Neural cell (in vitro differentiated cells): Measurements from ENCODE around the gene PHF8. TPM values are rescaled to one million over a fixed set of nuclear protein-coding genes. Genes with fewer than 3 reads are reported as not detected.

Experiments
- H2AFZ ChIP-seq: fragments of 200-600, 300-800 bp; sonication (generic), shearing (Covaris generic); 2 replicates; pipeline ENCODE4 v1.6.0; 2014; ENCODE audit warnings: low read depth, mild to moderate bottlenecking, antibody characterized with exemption, low read length, moderate library complexity
- H3F3A ChIP-seq: fragments of 200-600 bp; shearing (Covaris generic); 2 replicates; pipeline ENCODE4 v1.6.1; 2016; ENCODE audit warnings: mild to moderate bottlenecking, moderate library complexity, mixed read lengths, antibody characterized with exemption, low read length; ENCODE audit not compliant: insufficient read depth, poor library complexity, severe bottlenecking
- H3K27ac ChIP-seq: fragments of 200-600, 300-800 bp; sonication (generic), shearing (Covaris generic); 2 replicates; pipeline ENCODE4 v1.5.1; 2014; ENCODE audit warnings: mild to moderate bottlenecking, low read length, moderate library complexity
- H3K27me3 ChIP-seq: fragments of 300-800, 200-600 bp; sonication (generic), shearing (Covaris generic); 2 replicates; pipeline ENCODE4 v1.6.0; 2014; ENCODE audit warnings: mild to moderate bottlenecking, low read depth, low read length, moderate library complexity; ENCODE audit not compliant: insufficient read depth
- H3K36me3 ChIP-seq: fragments of 300-800, 200-600 bp; sonication (generic), shearing (Covaris generic); 2 replicates; pipeline ENCODE4 v1.5.1; 2014; ENCODE audit warnings: mild to moderate bottlenecking, antibody characterized with exemption, low read length, moderate library complexity; ENCODE audit not compliant: insufficient read depth
- H3K4me2 ChIP-seq: fragments of 300-800, 200-600 bp; sonication (generic), shearing (Covaris generic); 2 replicates; pipeline ENCODE4 v1.6.0; 2014; ENCODE audit warnings: mild to moderate bottlenecking, low read length
- H3K4me3 ChIP-seq: fragments of 300-800, 200-600 bp; sonication (generic), shearing (Covaris generic); 2 replicates; pipeline ENCODE4 v1.5.1; 2014; ENCODE audit warnings: mild to moderate bottlenecking, low read length, moderate library complexity
- H3K79me2 ChIP-seq: fragments of 200-600 bp; shearing (Covaris generic); replicated peaks from 2 replicates; pipeline ENCODE4 v1.6.0; 2014; ENCODE audit warnings: mild to moderate bottlenecking, low read length, moderate library complexity; ENCODE audit not compliant: insufficient read depth
- H3K9ac ChIP-seq: fragments of 300-800, 200-600 bp; sonication (generic), shearing (Covaris generic); 2 replicates; pipeline ENCODE4 v1.6.1; 2016; ENCODE audit warnings: mild to moderate bottlenecking, low read length, mixed read lengths
- H3K9me2 ChIP-seq: fragments of 200-600 bp; shearing (Covaris generic); 2 replicates; pipeline ENCODE4 v1.6.1; 2016; ENCODE audit warnings: mild to moderate bottlenecking, low read length, mixed read lengths; ENCODE audit not compliant: insufficient read depth
- H3K9me3 ChIP-seq: fragments of 200-600, 300-800 bp; sonication (generic), shearing (Covaris generic); 2 replicates; pipeline ENCODE4 v1.6.1; 2016; ENCODE audit warnings: mild to moderate bottlenecking, mixed run types, low read length, moderate library complexity, mixed read lengths
- H4K20me1 ChIP-seq: fragments of 200-600 bp; shearing (Covaris generic); 2 replicates; pipeline ENCODE4 v1.6.1; 2016; ENCODE audit warnings: mild to moderate bottlenecking, mixed run types; ENCODE audit not compliant: insufficient read depth
- EP300 ChIP-seq: fragments of 450-650 bp; conservative IDR thresholded peaks from 2 replicates; pipeline ENCODE4 v1.6.1; 2014; ENCODE audit warnings: antibody characterized with exemption, mild to moderate bottlenecking, moderate library complexity; ENCODE audit not compliant: poor library complexity, severe bottlenecking
- EZH2 ChIP-seq: fragments of 200-600, 300-800 bp; shearing (Covaris generic), sonication (generic); IDR thresholded peaks from 2 replicates; pipeline ENCODE4 v1.6.1; 2014; ENCODE audit warnings: antibody characterized with exemption, low read length, borderline replicate concordance, mild to moderate bottlenecking; ENCODE audit not compliant: insufficient read depth, poor library complexity, severe bottlenecking
- MXI1 ChIP-seq: fragments of 450-650 bp; conservative IDR thresholded peaks from 2 replicates; pipeline ENCODE4 v1.6.1; 2014; ENCODE audit warnings: antibody characterized with exemption, mild to moderate bottlenecking; ENCODE audit not compliant: poor library complexity, severe bottlenecking
- POLR2AphosphoS5 ChIP-seq: IDR thresholded peaks from 2 replicates; pipeline ENCODE4 v1.6.1; 2012
- RAD21 ChIP-seq: fragments of 450-650 bp; conservative IDR thresholded peaks from 2 replicates; pipeline ENCODE4 v1.6.1; 2014; ENCODE audit warnings: antibody characterized with exemption, mild to moderate bottlenecking, moderate library complexity
- SMC3 ChIP-seq: fragments of 450-650 bp; conservative IDR thresholded peaks from 2 replicates; pipeline ENCODE4 v1.6.1; 2014; ENCODE audit warnings: antibody characterized with exemption, mild to moderate bottlenecking, moderate library complexity; ENCODE audit not compliant: poor library complexity
- TAF1 ChIP-seq: IDR thresholded peaks from 2 replicates; pipeline ENCODE4 v1.6.1; 2012; ENCODE audit warnings: low read depth
- polyA plus RNA-seq: library from polyadenylated mRNA; depleted of rRNA; stranded (reverse); fragments of >200 nt; gene quantifications from 2 replicates; pipeline ENCODE4 v1.2.3, GENCODE V29; 2014
- TF ChIP-seq, protein P1 (sequence below): fragments of 450-650 bp; IDR thresholded peaks from 2 replicates; pipeline ENCODE4 v1.5.1; 2014; ENCODE audit warnings: antibody characterized with exemption, mild to moderate bottlenecking, moderate library complexity; ENCODE audit not compliant: poor library complexity, severe bottlenecking
- TF ChIP-seq, protein P2 (sequence below): IDR thresholded peaks from 2 replicates; pipeline ENCODE4 v1.6.1; 2012; ENCODE audit warnings: borderline replicate concordance

The PHF8 gene
- polyA plus RNA-seq, 1 donor from 2014 or later, result 9.8 TPM

DNA sequence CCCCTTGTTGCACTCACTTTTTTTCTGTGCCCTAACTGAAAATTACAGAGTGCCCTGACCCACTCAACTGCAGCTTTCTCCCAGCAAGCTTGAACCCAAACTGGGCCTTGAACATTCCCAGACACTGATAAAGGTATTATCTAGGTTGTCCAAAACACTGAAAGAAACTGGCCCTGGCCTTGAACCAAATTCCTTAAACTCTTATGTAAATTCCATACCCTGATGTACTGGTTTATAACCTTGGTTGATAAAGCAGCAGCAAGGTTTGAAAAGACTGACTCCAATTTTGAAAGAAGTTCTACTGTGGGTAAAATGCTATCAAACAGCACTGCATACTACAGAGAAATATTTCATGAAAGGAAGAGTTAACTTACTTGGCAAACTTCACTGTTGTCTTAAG is 125.6 kb downstream of the PHF8 start:
- no peak overlapping the region for H2AFZ ChIP-seq
- no peak overlapping the region for H3K27ac ChIP-seq
- H3K9me3 ChIP-seq, result no peaks in the 10 kb centered on the region
- no peaks in the 10 kb centered on the region for H3K79me2 ChIP-seq
- H3K27me3 ChIP-seq, result no peaks in the 10 kb centered on the region
- TF ChIP-seq EP300 (no peak), SMC3 (no peak), EZH2 (no peak), POLR2AphosphoS5 (no peak), MXI1 (no peak), TAF1 (no peak), RAD21 (no peak)
- TF ChIP-seq, protein P1, sequence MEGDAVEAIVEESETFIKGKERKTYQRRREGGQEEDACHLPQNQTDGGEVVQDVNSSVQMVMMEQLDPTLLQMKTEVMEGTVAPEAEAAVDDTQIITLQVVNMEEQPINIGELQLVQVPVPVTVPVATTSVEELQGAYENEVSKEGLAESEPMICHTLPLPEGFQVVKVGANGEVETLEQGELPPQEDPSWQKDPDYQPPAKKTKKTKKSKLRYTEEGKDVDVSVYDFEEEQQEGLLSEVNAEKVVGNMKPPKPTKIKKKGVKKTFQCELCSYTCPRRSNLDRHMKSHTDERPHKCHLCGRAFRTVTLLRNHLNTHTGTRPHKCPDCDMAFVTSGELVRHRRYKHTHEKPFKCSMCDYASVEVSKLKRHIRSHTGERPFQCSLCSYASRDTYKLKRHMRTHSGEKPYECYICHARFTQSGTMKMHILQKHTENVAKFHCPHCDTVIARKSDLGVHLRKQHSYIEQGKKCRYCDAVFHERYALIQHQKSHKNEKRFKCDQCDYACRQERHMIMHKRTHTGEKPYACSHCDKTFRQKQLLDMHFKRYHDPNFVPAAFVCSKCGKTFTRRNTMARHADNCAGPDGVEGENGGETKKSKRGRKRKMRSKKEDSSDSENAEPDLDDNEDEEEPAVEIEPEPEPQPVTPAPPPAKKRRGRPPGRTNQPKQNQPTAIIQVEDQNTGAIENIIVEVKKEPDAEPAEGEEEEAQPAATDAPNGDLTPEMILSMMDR, result no peak
- TF ChIP-seq, protein P2, sequence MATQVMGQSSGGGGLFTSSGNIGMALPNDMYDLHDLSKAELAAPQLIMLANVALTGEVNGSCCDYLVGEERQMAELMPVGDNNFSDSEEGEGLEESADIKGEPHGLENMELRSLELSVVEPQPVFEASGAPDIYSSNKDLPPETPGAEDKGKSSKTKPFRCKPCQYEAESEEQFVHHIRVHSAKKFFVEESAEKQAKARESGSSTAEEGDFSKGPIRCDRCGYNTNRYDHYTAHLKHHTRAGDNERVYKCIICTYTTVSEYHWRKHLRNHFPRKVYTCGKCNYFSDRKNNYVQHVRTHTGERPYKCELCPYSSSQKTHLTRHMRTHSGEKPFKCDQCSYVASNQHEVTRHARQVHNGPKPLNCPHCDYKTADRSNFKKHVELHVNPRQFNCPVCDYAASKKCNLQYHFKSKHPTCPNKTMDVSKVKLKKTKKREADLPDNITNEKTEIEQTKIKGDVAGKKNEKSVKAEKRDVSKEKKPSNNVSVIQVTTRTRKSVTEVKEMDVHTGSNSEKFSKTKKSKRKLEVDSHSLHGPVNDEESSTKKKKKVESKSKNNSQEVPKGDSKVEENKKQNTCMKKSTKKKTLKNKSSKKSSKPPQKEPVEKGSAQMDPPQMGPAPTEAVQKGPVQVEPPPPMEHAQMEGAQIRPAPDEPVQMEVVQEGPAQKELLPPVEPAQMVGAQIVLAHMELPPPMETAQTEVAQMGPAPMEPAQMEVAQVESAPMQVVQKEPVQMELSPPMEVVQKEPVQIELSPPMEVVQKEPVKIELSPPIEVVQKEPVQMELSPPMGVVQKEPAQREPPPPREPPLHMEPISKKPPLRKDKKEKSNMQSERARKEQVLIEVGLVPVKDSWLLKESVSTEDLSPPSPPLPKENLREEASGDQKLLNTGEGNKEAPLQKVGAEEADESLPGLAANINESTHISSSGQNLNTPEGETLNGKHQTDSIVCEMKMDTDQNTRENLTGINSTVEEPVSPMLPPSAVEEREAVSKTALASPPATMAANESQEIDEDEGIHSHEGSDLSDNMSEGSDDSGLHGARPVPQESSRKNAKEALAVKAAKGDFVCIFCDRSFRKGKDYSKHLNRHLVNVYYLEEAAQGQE, result no peak
- no peaks in the 10 kb centered on the region for H3K36me3 ChIP-seq
- H3K4me3 ChIP-seq, result no peak overlapping the region
- no peak overlapping the region for H3K4me2 ChIP-seq
- H4K20me1 ChIP-seq, result no peaks in the 10 kb centered on the region
- H3K9ac ChIP-seq, result no peak overlapping the region
- H3K9me2 ChIP-seq, result no peaks in the 10 kb centered on the region
- H3F3A ChIP-seq, result no peaks in the 10 kb centered on the region

DNA sequence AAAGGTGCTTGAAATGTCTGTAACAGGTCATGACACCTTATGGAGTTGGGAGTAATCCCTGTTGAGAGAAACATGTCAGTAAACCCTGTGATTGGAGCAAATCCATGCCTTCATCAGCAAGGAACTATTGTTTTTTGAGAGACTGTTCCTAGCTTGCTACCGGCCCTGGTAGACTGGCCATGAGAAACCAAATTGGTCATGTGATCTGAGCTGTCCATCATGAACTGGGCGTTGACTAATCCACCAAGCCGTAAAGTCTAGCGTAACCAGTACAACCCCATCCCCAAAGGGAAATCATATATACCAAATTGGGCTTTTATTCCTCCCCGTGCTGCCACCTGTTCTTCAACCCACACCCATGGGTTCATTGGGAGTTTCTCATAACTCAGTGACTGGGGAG is 143.7 kb downstream of the PHF8 start:
- H3K9me2 ChIP-seq, result no peaks in the 10 kb centered on the region
- H4K20me1 ChIP-seq, result no peaks in the 10 kb centered on the region
- H3K9ac ChIP-seq, result no peak overlapping the region
- H3K4me3 ChIP-seq, result no peak overlapping the region
- TF ChIP-seq POLR2AphosphoS5, result no peak
- no peak for TF ChIP-seq EP300
- TF ChIP-seq, protein P1, result no peak
- TF ChIP-seq, protein P2, result no peak
- no peak for TF ChIP-seq TAF1
- no peak for TF ChIP-seq MXI1
- H2AFZ ChIP-seq, result no peak overlapping the region
- no peak overlapping the region for H3K4me2 ChIP-seq
- H3K9me3 ChIP-seq, result no peaks in the 10 kb centered on the region
- no peaks in the 10 kb centered on the region for H3K79me2 ChIP-seq
- no peaks in the 10 kb centered on the region for H3F3A ChIP-seq
- no peaks in the 10 kb centered on the region for H3K27me3 ChIP-seq
- H3K27ac ChIP-seq, result no peak overlapping the region
- no peaks in the 10 kb centered on the region for H3K36me3 ChIP-seq
